Measurements from ENCODE around the gene TSHZ3.

TSHZ3 gene

GRCh38 chr19:31349160-31349881 is at the start of gene TSHZ3:
TSS of gene TSHZ3 (minus strand) at chr19:31349436. CDS start at chr19:31349219, 217 bp downstream.
- no peaks in the 10 kb centered on the region for H3K9me3 ChIP-seq (ENCODE audit: control insufficient read depth in 1 of 2, low read length in 2 of 2)
- peak within 1 kb of the TSS; percentile 65 to 66 for H3K4me3 ChIP-seq (ENCODE audit: low read depth in 1 of 2, low read length in 2 of 2)
- H3K27ac ChIP-seq (ENCODE audit: low read depth, low read length), result peak within 1 kb of the TSS; percentile 50
- peaks cover 0 to 28% of the 10 kb centered on the region in 2 donors for H3K4me1 ChIP-seq (ENCODE audit: control insufficient read depth in 1 of 2, insufficient read depth in 2 of 2, low read length in 2 of 2)
- H3K36me3 ChIP-seq (ENCODE audit: control insufficient read depth in 1 of 2, insufficient read depth in 2 of 2, low read length in 2 of 2), result no peaks in the 10 kb centered on the region
- H3K9ac ChIP-seq (ENCODE audit: low read depth in 1 of 2, low read length in 2 of 2), result peak within 1 kb of the TSS; percentile 38 to 43
- peaks cover 35 to 53% of the 10 kb centered on the region in 2 donors for H3K27me3 ChIP-seq (ENCODE audit: control insufficient read depth in 1 of 2, insufficient read depth in 2 of 2, low read length in 2 of 2)

GRCh38 chr19:31397308-31397707 is 48.1 kb upstream of the TSHZ3 start:
- Histone ChIP-seq H3K4me1 (ENCODE audit: control insufficient read depth in 1 of 2, insufficient read depth in 2 of 2, low read length in 2 of 2) (no peaks in the 10 kb centered on the region), H3K9me3 (ENCODE audit: control insufficient read depth in 1 of 2, low read length in 2 of 2) (no peaks in the 10 kb centered on the region), H3K9ac (ENCODE audit: low read depth in 1 of 2, low read length in 2 of 2) (no peak overlapping the region), H3K27me3 (ENCODE audit: control insufficient read depth in 1 of 2, insufficient read depth in 2 of 2, low read length in 2 of 2) (no peaks in the 10 kb centered on the region), H3K27ac (ENCODE audit: low read depth, low read length) (no peak overlapping the region), H3K4me3 (ENCODE audit: low read depth in 1 of 2, low read length in 2 of 2) (no peak overlapping the region), H3K36me3 (ENCODE audit: control insufficient read depth in 1 of 2, insufficient read depth in 2 of 2, low read length in 2 of 2) (no peaks in the 10 kb centered on the region)

GRCh38 chr19:31392464-31392863 is 43.2 kb upstream of the TSHZ3 start:
- Histone ChIP-seq H3K9ac (ENCODE audit: low read depth in 1 of 2, low read length in 2 of 2) (no peak overlapping the region), H3K36me3 (ENCODE audit: control insufficient read depth in 1 of 2, insufficient read depth in 2 of 2, low read length in 2 of 2) (no peaks in the 10 kb centered on the region)

GRCh38 chr19:31391518-31391917 is 42.3 kb upstream of the TSHZ3 start:
- Histone ChIP-seq H3K27ac (ENCODE audit: low read depth, low read length) (no peak overlapping the region), H3K9me3 (ENCODE audit: control insufficient read depth in 1 of 2, low read length in 2 of 2) (no peaks in the 10 kb centered on the region), H3K4me1 (ENCODE audit: control insufficient read depth in 1 of 2, insufficient read depth in 2 of 2, low read length in 2 of 2) (no peaks in the 10 kb centered on the region), H3K9ac (ENCODE audit: low read depth in 1 of 2, low read length in 2 of 2) (no peak overlapping the region), H3K36me3 (ENCODE audit: control insufficient read depth in 1 of 2, insufficient read depth in 2 of 2, low read length in 2 of 2) (no peaks in the 10 kb centered on the region), H3K27me3 (ENCODE audit: control insufficient read depth in 1 of 2, insufficient read depth in 2 of 2, low read length in 2 of 2) (no peaks in the 10 kb centered on the region), H3K4me3 (ENCODE audit: low read depth in 1 of 2, low read length in 2 of 2) (no peak overlapping the region)

More at GRCh38 chr19:31392464-31392863, 43.2 kb upstream of the TSHZ3 start:
- H3K4me3 ChIP-seq (ENCODE audit: low read depth in 1 of 2, low read length in 2 of 2), result no peak overlapping the region
- H3K27me3 ChIP-seq (ENCODE audit: control insufficient read depth in 1 of 2, insufficient read depth in 2 of 2, low read length in 2 of 2), result no peaks in the 10 kb centered on the region
- H3K27ac ChIP-seq (ENCODE audit: low read depth, low read length), result no peak overlapping the region
- H3K9me3 ChIP-seq (ENCODE audit: control insufficient read depth in 1 of 2, low read length in 2 of 2), result no peaks in the 10 kb centered on the region
- no peaks in the 10 kb centered on the region for H3K4me1 ChIP-seq (ENCODE audit: control insufficient read depth in 1 of 2, insufficient read depth in 2 of 2, low read length in 2 of 2)

GRCh38 chr19:31390711-31391110 is 41.5 kb upstream of the TSHZ3 start:
- no peak overlapping the region for H3K9ac ChIP-seq (ENCODE audit: low read depth in 1 of 2, low read length in 2 of 2)
- no peaks in the 10 kb centered on the region for H3K9me3 ChIP-seq (ENCODE audit: control insufficient read depth in 1 of 2, low read length in 2 of 2)
- no peaks in the 10 kb centered on the region for H3K36me3 ChIP-seq (ENCODE audit: control insufficient read depth in 1 of 2, insufficient read depth in 2 of 2, low read length in 2 of 2)
- H3K27ac ChIP-seq (ENCODE audit: low read depth, low read length), result no peak overlapping the region
- H3K4me1 ChIP-seq (ENCODE audit: control insufficient read depth in 1 of 2, insufficient read depth in 2 of 2, low read length in 2 of 2), result no peaks in the 10 kb centered on the region
- no peaks in the 10 kb centered on the region for H3K27me3 ChIP-seq (ENCODE audit: control insufficient read depth in 1 of 2, insufficient read depth in 2 of 2, low read length in 2 of 2)
- H3K4me3 ChIP-seq (ENCODE audit: low read depth in 1 of 2, low read length in 2 of 2), result no peak overlapping the region

GRCh38 chr19:31389874-31390273 is 40.6 kb upstream of the TSHZ3 start:
- Histone ChIP-seq H3K9me3 (ENCODE audit: control insufficient read depth in 1 of 2, low read length in 2 of 2) (no peaks in the 10 kb centered on the region), H3K36me3 (ENCODE audit: control insufficient read depth in 1 of 2, insufficient read depth in 2 of 2, low read length in 2 of 2) (no peaks in the 10 kb centered on the region), H3K9ac (ENCODE audit: low read depth in 1 of 2, low read length in 2 of 2) (no peak overlapping the region), H3K4me1 (ENCODE audit: control insufficient read depth in 1 of 2, insufficient read depth in 2 of 2, low read length in 2 of 2) (no peaks in the 10 kb centered on the region), H3K27ac (ENCODE audit: low read depth, low read length) (no peak overlapping the region), H3K27me3 (ENCODE audit: control insufficient read depth in 1 of 2, insufficient read depth in 2 of 2, low read length in 2 of 2) (no peaks in the 10 kb centered on the region), H3K4me3 (ENCODE audit: low read depth in 1 of 2, low read length in 2 of 2) (no peak overlapping the region)

- no peaks in the 10 kb centered on the region for H3K36me3 ChIP-seq (ENCODE audit: control insufficient read depth in 1 of 2, insufficient read depth in 2 of 2, low read length in 2 of 2)
- no peak overlapping the region for H3K9ac ChIP-seq (ENCODE audit: low read depth in 1 of 2, low read length in 2 of 2)
- H3K4me1 ChIP-seq (ENCODE audit: control insufficient read depth in 1 of 2, insufficient read depth in 2 of 2, low read length in 2 of 2), result no peaks in the 10 kb centered on the region
- no peak overlapping the region for H3K27ac ChIP-seq (ENCODE audit: low read depth, low read length)
- no peaks in the 10 kb centered on the region for H3K27me3 ChIP-seq (ENCODE audit: control insufficient read depth in 1 of 2, insufficient read depth in 2 of 2, low read length in 2 of 2)
- H3K4me3 ChIP-seq (ENCODE audit: low read depth in 1 of 2, low read length in 2 of 2), result no peak overlapping the region
- no peaks in the 10 kb centered on the region for H3K9me3 ChIP-seq (ENCODE audit: control insufficient read depth in 1 of 2, low read length in 2 of 2)
These were observed 38.6 kb upstream of the TSHZ3 start for GRCh38 chr19:31387717-31388301.

GRCh38 chr19:31386806-31387205 is 37.6 kb upstream of the TSHZ3 start:
- no peak overlapping the region for H3K9ac ChIP-seq (ENCODE audit: low read depth in 1 of 2, low read length in 2 of 2)

GRCh38 chr19:31385744-31386143 is 36.5 kb upstream of the TSHZ3 start:
- no peak overlapping the region for H3K27ac ChIP-seq (ENCODE audit: low read depth, low read length)
- no peaks in the 10 kb centered on the region for H3K36me3 ChIP-seq (ENCODE audit: control insufficient read depth in 1 of 2, insufficient read depth in 2 of 2, low read length in 2 of 2)
- H3K9ac ChIP-seq (ENCODE audit: low read depth in 1 of 2, low read length in 2 of 2), result no peak overlapping the region
- no peaks in the 10 kb centered on the region for H3K9me3 ChIP-seq (ENCODE audit: control insufficient read depth in 1 of 2, low read length in 2 of 2)
- no peak overlapping the region for H3K4me3 ChIP-seq (ENCODE audit: low read depth in 1 of 2, low read length in 2 of 2)
- H3K4me1 ChIP-seq (ENCODE audit: control insufficient read depth in 1 of 2, insufficient read depth in 2 of 2, low read length in 2 of 2), result no peaks in the 10 kb centered on the region
- no peaks in the 10 kb centered on the region for H3K27me3 ChIP-seq (ENCODE audit: control insufficient read depth in 1 of 2, insufficient read depth in 2 of 2, low read length in 2 of 2)

More at GRCh38 chr19:31386806-31387205, 37.6 kb upstream of the TSHZ3 start:
- Histone ChIP-seq H3K4me3 (ENCODE audit: low read depth in 1 of 2, low read length in 2 of 2) (no peak overlapping the region), H3K9me3 (ENCODE audit: control insufficient read depth in 1 of 2, low read length in 2 of 2) (no peaks in the 10 kb centered on the region), H3K27ac (ENCODE audit: low read depth, low read length) (no peak overlapping the region), H3K36me3 (ENCODE audit: control insufficient read depth in 1 of 2, insufficient read depth in 2 of 2, low read length in 2 of 2) (no peaks in the 10 kb centered on the region), H3K4me1 (ENCODE audit: control insufficient read depth in 1 of 2, insufficient read depth in 2 of 2, low read length in 2 of 2) (no peaks in the 10 kb centered on the region), H3K27me3 (ENCODE audit: control insufficient read depth in 1 of 2, insufficient read depth in 2 of 2, low read length in 2 of 2) (no peaks in the 10 kb centered on the region)

GRCh38 chr19:31383553-31383952 is 34.3 kb upstream of the TSHZ3 start:
- Histone ChIP-seq H3K36me3 (ENCODE audit: control insufficient read depth in 1 of 2, insufficient read depth in 2 of 2, low read length in 2 of 2) (no peaks in the 10 kb centered on the region), H3K9ac (ENCODE audit: low read depth in 1 of 2, low read length in 2 of 2) (no peak overlapping the region), H3K27ac (ENCODE audit: low read depth, low read length) (no peak overlapping the region)

More at GRCh38 chr19:31383553-31383952, 34.3 kb upstream of the TSHZ3 start:
- no peaks in the 10 kb centered on the region for H3K9me3 ChIP-seq (ENCODE audit: control insufficient read depth in 1 of 2, low read length in 2 of 2)
- H3K4me3 ChIP-seq (ENCODE audit: low read depth in 1 of 2, low read length in 2 of 2), result no peak overlapping the region
- no peaks in the 10 kb centered on the region for H3K4me1 ChIP-seq (ENCODE audit: control insufficient read depth in 1 of 2, insufficient read depth in 2 of 2, low read length in 2 of 2)
- no peaks in the 10 kb centered on the region for H3K27me3 ChIP-seq (ENCODE audit: control insufficient read depth in 1 of 2, insufficient read depth in 2 of 2, low read length in 2 of 2)
